Small intestine (tissue), 16 donors: Measurements from ENCODE around the gene ZDHHC22. TPM values are rescaled to one million over a fixed set of nuclear protein-coding genes. Genes with fewer than 3 reads are reported as not detected.
A peak's percentile ranks its signal among the peaks of the same experiment; 100 is the strongest.

Experiments used
- DNase-seq, 2 donors: peaks; one replicate each; pipeline versions ENCODE4 v3.0.0 to v3.0.0-alpha.2; 2013
- FAIRE-seq: peaks from 2 replicates; lab custom pipeline; 2012; peaks lifted over from hg19 to GRCh38; lab: Jason Lieb, UNC
- H3K27ac ChIP-seq, 3 donors: one replicate each; pipeline ENCODE4 v1.5.1; 2013; ENCODE audit warnings: low read length in 2 of 3, mild to moderate bottlenecking in 2 of 3, control low read depth in 1 of 3, inconsistent platforms in 1 of 3, low read depth in 1 of 3, moderate library complexity in 1 of 3
- H3K27me3 ChIP-seq, 3 donors: one replicate each; pipeline ENCODE4 v1.6.1; 2013; ENCODE audit warnings: low read length in 3 of 3, inconsistent platforms in 1 of 3; ENCODE audit not compliant: control insufficient read depth in 3 of 3, insufficient read depth in 3 of 3
- H3K36me3 ChIP-seq, 3 donors: one replicate each; pipeline ENCODE4 v1.6.1; 2013; ENCODE audit warnings: low read length in 3 of 3, inconsistent platforms in 1 of 3, low read depth in 1 of 3, mild to moderate bottlenecking in 1 of 3, moderate library complexity in 1 of 3; ENCODE audit not compliant: control insufficient read depth in 3 of 3, insufficient read depth in 2 of 3
- H3K4me1 ChIP-seq, 3 donors: one replicate each; pipeline ENCODE4 v1.6.1; 2013; ENCODE audit warnings: low read length in 2 of 3, inconsistent platforms in 1 of 3, low read depth in 1 of 3, mild to moderate bottlenecking in 1 of 3, moderate library complexity in 1 of 3; ENCODE audit not compliant: control insufficient read depth in 3 of 3, insufficient read depth in 2 of 3
- H3K4me3 ChIP-seq, 3 donors: one replicate each; pipeline ENCODE4 v1.5.1; 2013; ENCODE audit warnings: low read length in 3 of 3, control low read depth in 1 of 3, inconsistent platforms in 1 of 3, low read depth in 1 of 3, mild to moderate bottlenecking in 1 of 3, moderate library complexity in 1 of 3
- H3K9me3 ChIP-seq, 2 donors: one replicate each; pipeline ENCODE4 v1.6.1; 2013; ENCODE audit warnings: low read depth in 1 of 2, low read length in 1 of 2; ENCODE audit not compliant: control insufficient read depth in 2 of 2, insufficient read depth in 1 of 2
- WGBS, 3 donors: extraction: QIAGEN DNeasy Blood & Tissue Kit; methylation state at CpG; one replicate each; pipeline ENCODE4 v1.1.7; 2013; 5-methylcytosine and 5-hydroxymethylcytosine counted together
- long read RNA-seq, 10 donors: transcript quantifications; one replicate each; lab custom pipeline, GENCODE V29; 2026
- polyA plus RNA-seq, 4 donors: library from polyadenylated mRNA; stranded (reverse) in 3 of 4; unstranded in 1 of 4; fragments of 200-250 nt in 3 of 4; fragments of 120-200 nt in 1 of 4; gene quantifications; one replicate each; pipeline versions ENCODE4 v1.2.1 to v1.2.3, GENCODE V29; 2013
- donor health status: healthy with polysubstance abuse.
- donor health status: control.
- donor health status: control.
- donor health status: Bipolar disorder and iron deficiency.
- donor health status: healthy.

Gene ZDHHC22
- under 1 TPM in 2 of 4 donors, not detected in 2; 0.12 to 0.33 TPM for polyA plus RNA-seq
- long read RNA-seq, donor 1: 0 reads
- long read RNA-seq, donor 2: 0 reads
- long read RNA-seq, donor 3: 0 reads
- long read RNA-seq, donor 4: 0 reads
- long read RNA-seq, donor 5: 0 reads
- long read RNA-seq, donor 6: 0 reads
- long read RNA-seq, donor 7: 0 reads
- long read RNA-seq, donor 8: 0 reads
- long read RNA-seq, donor 9: 0 reads
- long read RNA-seq, donor 10, partial matches to known transcripts: 0 of 2 reads
- long read RNA-seq, donor 10, other reads (novel, unspliced or antisense): 0 of 2 reads

GRCh38 chr14:77141214-77142004 is at the start of gene ZDHHC22:
ZDHHC22 (minus strand) TSS chr14:77141791; CDS start chr14:77139738, 2,053 bp downstream.
- H3K4me3 ChIP-seq: no peak within 1 kb of the TSS
- no peaks in the 10 kb centered on the region for H3K36me3 ChIP-seq
- no peak within 1 kb of the TSS for H3K27ac ChIP-seq
- H3K9me3 ChIP-seq: no peaks in the 10 kb centered on the region
- 1 to 2% (median 1%) methylated on average over 51 to 77 of the region's 77 CpGs for WGBS, 3 donors
- FAIRE-seq (no peak), DNase-seq (peak in 1 of 2 donors; percentile 51)
- peaks cover 0 to 6% (median 0%) of the 10 kb centered on the region in 3 donors for H3K4me1 ChIP-seq
- H3K27me3 ChIP-seq: peaks cover 24 to 84% (median 36%) of the 10 kb centered on the region in 3 donors

DNA sequence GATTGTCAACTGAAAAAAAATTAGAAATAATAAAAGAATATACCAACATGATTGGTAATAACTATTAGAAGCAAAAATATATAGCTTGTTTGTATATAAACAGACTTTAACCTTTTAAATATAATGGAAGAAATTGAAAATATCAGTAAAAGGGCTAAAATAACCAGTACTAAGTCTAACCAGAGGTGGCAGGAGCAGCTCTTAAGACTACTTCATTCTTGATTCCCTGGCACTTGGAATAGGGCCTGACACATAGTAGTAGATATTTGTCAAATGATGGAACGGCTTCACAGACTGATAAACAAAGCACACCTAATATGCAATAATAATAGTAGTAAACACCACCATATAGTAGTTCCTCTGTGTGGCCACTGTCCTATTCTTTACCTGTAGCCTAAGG is 49.4 kb upstream of the ZDHHC22 start:
- no peak for FAIRE-seq

DNA sequence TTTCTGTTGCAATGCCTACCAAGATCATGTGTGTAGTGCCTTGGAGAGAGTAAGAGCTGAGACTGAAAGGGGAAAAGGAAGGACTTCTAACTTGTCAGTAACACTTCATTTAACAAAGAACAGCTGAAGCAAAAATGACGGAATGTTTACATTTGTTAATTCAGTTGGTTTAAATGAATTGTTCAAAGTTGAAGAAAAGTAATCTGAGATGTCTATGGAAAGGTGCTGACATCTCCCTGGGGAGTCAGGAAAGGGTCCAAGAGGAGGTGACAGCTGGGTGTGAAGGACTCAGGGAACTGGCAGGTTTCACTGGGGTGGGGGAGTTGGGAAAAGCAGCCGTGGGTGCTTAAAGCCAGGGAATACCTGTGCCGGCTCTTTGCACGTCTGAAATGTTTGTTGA is 47.9 kb upstream of the ZDHHC22 start:
- Histone ChIP-seq H3K4me3 (no peak overlapping the region), H3K4me1 (peaks cover 0 to 24% (median 2%) of the 10 kb centered on the region in 3 donors), H3K27me3 (no peaks in the 10 kb centered on the region), H3K9me3 (no peaks in the 10 kb centered on the region), H3K36me3 (no peaks in the 10 kb centered on the region), H3K27ac (no peak overlapping the region)
- DNase-seq (no peak), FAIRE-seq (no peak)
- WGBS, 3 donors: 54 to 63% (median 57%) methylated on average over 4 of the region's 4 CpGs

More for the DNA sequence above, 49.4 kb upstream of the ZDHHC22 start:
- Histone ChIP-seq H3K4me3 (no peak overlapping the region), H3K27ac (no peak overlapping the region), H3K36me3 (no peaks in the 10 kb centered on the region), H3K27me3 (no peaks in the 10 kb centered on the region), H3K9me3 (no peaks in the 10 kb centered on the region), H3K4me1 (peaks cover 0 to 12% (median 2%) of the 10 kb centered on the region in 3 donors)
- DNase-seq: no peak
- WGBS, 3 donors: 61 to 70% (median 65%) methylated on average over 1 of the region's 1 CpG

- FAIRE-seq: no peak
- 53 to 70% (median 59%) methylated on average over 2 to 3 of the region's 3 CpGs for WGBS, 3 donors
- no peak for DNase-seq
- H3K36me3 ChIP-seq: no peaks in the 10 kb centered on the region
- H3K27ac ChIP-seq: no peak overlapping the region
- peaks cover 0 to 2% (median 0%) of the 10 kb centered on the region in 3 donors for H3K27me3 ChIP-seq
- no peaks in the 10 kb centered on the region for H3K9me3 ChIP-seq
- peaks cover 0 to 43% (median 2%) of the 10 kb centered on the region in 3 donors for H3K4me1 ChIP-seq
- no peak overlapping the region for H3K4me3 ChIP-seq
Measured at GRCh38 chr14:77187649-77188012, 46.0 kb upstream of the ZDHHC22 start.

GRCh38 chr14:77186911-77187648 is 45.5 kb upstream of the ZDHHC22 start:
- H3K36me3 ChIP-seq: no peaks in the 10 kb centered on the region
- peak in 1 of 2 donors; percentile 54 for DNase-seq
- no peaks in the 10 kb centered on the region for H3K9me3 ChIP-seq
- 53 to 70% (median 67%) methylated on average over 15 of the region's 15 CpGs for WGBS, 3 donors
- H3K27me3 ChIP-seq: peaks cover 0 to 2% (median 0%) of the 10 kb centered on the region in 3 donors
- no peak overlapping the region for H3K4me3 ChIP-seq
- FAIRE-seq: no peak
- peaks cover 0 to 48% (median 2%) of the 10 kb centered on the region in 3 donors for H3K4me1 ChIP-seq
- H3K27ac ChIP-seq: no peak overlapping the region

GRCh38 chr14:77185093-77185465 is 43.5 kb upstream of the ZDHHC22 start:
- H3K27ac ChIP-seq: peak overlapping the region in 1 of 3 donors; percentile 69
- no peak overlapping the region for H3K4me3 ChIP-seq
- H3K27me3 ChIP-seq: peaks cover 0 to 5% (median 0%) of the 10 kb centered on the region in 3 donors
- H3K36me3 ChIP-seq: no peaks in the 10 kb centered on the region
- 55 to 81% (median 69%) methylated on average over 2 of the region's 2 CpGs for WGBS, 3 donors
- no peaks in the 10 kb centered on the region for H3K9me3 ChIP-seq
- FAIRE-seq (no peak), DNase-seq (no peak)
- H3K4me1 ChIP-seq: peaks cover 0 to 59% (median 2%) of the 10 kb centered on the region in 3 donors

DNA sequence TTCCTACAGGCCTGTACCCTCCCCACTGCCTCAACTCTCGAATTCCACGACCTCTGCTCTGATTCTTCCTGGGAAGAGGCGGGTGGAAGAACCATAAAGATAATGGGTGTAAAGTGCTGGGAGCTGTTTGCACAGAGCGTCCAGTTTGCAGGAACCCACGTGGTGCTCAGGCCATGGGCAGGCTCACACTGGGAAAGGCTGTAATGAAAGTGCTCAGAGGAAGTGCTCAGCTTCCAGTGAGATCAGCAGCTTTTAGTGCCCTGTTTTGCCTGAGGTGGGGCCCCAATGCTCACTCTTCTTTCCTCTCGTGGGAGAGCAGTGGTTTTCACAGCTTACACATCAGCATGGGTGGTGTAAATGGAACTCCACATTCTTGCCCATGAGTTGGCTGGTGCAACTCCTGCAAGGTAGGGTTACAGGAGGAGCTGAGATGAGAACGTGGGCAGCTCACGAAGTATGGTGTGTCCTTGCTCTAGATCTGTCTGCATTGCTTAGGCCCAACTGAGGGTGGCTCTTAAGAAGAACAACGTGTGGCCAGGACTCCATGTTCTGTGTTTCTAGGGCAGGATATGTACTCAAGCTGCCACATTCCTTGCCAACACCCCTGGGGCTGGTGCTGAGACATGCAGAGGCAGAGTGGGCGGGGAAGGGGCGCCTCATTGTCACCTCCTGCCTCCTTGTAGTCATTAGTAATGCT is 43.0 kb upstream of the ZDHHC22 start:
- FAIRE-seq: no peak
- Histone ChIP-seq H3K27ac (peak overlapping the region in 1 of 3 donors; percentile 71), H3K4me3 (no peak overlapping the region), H3K4me1 (peaks cover 0 to 59% (median 2%) of the 10 kb centered on the region in 3 donors), H3K27me3 (peaks cover 0 to 5% (median 0%) of the 10 kb centered on the region in 3 donors), H3K9me3 (no peaks in the 10 kb centered on the region), H3K36me3 (no peaks in the 10 kb centered on the region)
- peak; percentile 75 to 83 for DNase-seq
- WGBS, 3 donors: 30 to 50% (median 40%) methylated on average over 11 of the region's 11 CpGs
